HG03520 (cell line): Measurements from ENCODE around the gene IGFLR1.

Experiments used
- ATAC-seq: cut with Tn5 transposase; IDR thresholded peaks from one replicate; pipeline ENCODE4 v1.9.1; 2021; ENCODE audit warnings: mild to moderate bottlenecking, moderate library complexity; ENCODE audit not compliant: unreplicated experiment

The IGFLR1 gene

GRCh38 chr19:35742121-35742724, at the start of gene IGFLR1:
TSS of gene IGFLR1 (minus strand) at chr19:35742452. CDS start at chr19:35741180, 1,272 bp downstream.
- no peak for ATAC-seq

- ATAC-seq = no peak
Measured at GRCh38 chr19:35791814-35792279, 49.6 kb upstream of the IGFLR1 start.

- no peak for ATAC-seq
Measured at GRCh38 chr19:35790981-35791813, 48.9 kb upstream of the IGFLR1 start.

GRCh38 chr19:35789978-35790944, 48.0 kb upstream of the IGFLR1 start:
- ATAC-seq = no peak

- ATAC-seq = no peak
Measured at GRCh38 chr19:35789195-35789977, 47.1 kb upstream of the IGFLR1 start.

GRCh38 chr19:35788205-35788960, 46.1 kb upstream of the IGFLR1 start:
- no peak for ATAC-seq

GRCh38 chr19:35787227-35787799, 45.1 kb upstream of the IGFLR1 start:
- no peak for ATAC-seq

- ATAC-seq = no peak
Measured at GRCh38 chr19:35786299-35787160, 44.3 kb upstream of the IGFLR1 start.

- no peak for ATAC-seq
Measured at GRCh38 chr19:35785339-35785627, 43.0 kb upstream of the IGFLR1 start.

GRCh38 chr19:35784503-35785338, 42.5 kb upstream of the IGFLR1 start:
- ATAC-seq = no peak

- no peak for ATAC-seq
Measured at GRCh38 chr19:35783469-35784434, 41.5 kb upstream of the IGFLR1 start.

- no peak for ATAC-seq
Measured at GRCh38 chr19:35782589-35782988, 40.3 kb upstream of the IGFLR1 start.

GRCh38 chr19:35781650-35782049, 39.4 kb upstream of the IGFLR1 start:
- ATAC-seq = no peak

GRCh38 chr19:35780717-35781116, 38.5 kb upstream of the IGFLR1 start:
- no peak for ATAC-seq

- no peak for ATAC-seq
Measured at GRCh38 chr19:35780058-35780457, 37.8 kb upstream of the IGFLR1 start.

- ATAC-seq = no peak
Measured at GRCh38 chr19:35779033-35779432, 36.8 kb upstream of the IGFLR1 start.

GRCh38 chr19:35777961-35778360, 35.7 kb upstream of the IGFLR1 start:
- ATAC-seq = no peak
